Ovary (tissue), 9 donors: ENCODE results near the gene CABLES1. TPM values are rescaled to one million over a fixed set of nuclear protein-coding genes. Genes with fewer than 3 reads are reported as not detected.

Experiments
- DNase-seq, 5 donors: peaks; one replicate each; pipeline ENCODE4 v3.0.0-alpha.2; 2019 to 2020
- H3K27ac ChIP-seq, 2 donors: fragments of 200-600 bp; one replicate each; pipeline versions ENCODE4 v1.5.1 to v1.8.0; 2019 to 2022
- H3K27me3 ChIP-seq: fragments of 200-600 bp; one replicate; pipeline ENCODE4 v1.8.0; 2022
- H3K36me3 ChIP-seq: fragments of 200-600 bp; sonication (generic); one replicate; pipeline ENCODE4 v1.5.1; 2019
- H3K4me1 ChIP-seq: one replicate; pipeline ENCODE4 v1.8.1; 2013; ENCODE audit warnings: mild to moderate bottlenecking, moderate library complexity; ENCODE audit not compliant: insufficient read depth
- H3K4me3 ChIP-seq: fragments of 200-600 bp; sonication (generic); one replicate; pipeline ENCODE4 v1.5.1; 2017
- H3K9me3 ChIP-seq, 2 donors: fragments of 200-600 bp in 1 of 2; sonication (generic) in 1 of 2; one replicate each; pipeline versions ENCODE4 v1.5.1 to v1.8.1; 2013 to 2019; ENCODE audit warnings: mild to moderate bottlenecking in 1 of 2, moderate library complexity in 1 of 2
- EP300 ChIP-seq: sonication (generic); formaldehyde crosslinking; IDR thresholded peaks from one replicate; pipeline ENCODE4 v1.6.1; 2017; ENCODE audit warnings: antibody characterized with exemption
- POLR2A ChIP-seq: fragments of 450-650 bp; IDR thresholded peaks from one replicate; pipeline ENCODE4 v1.6.1; 2017; ENCODE audit warnings: antibody characterized with exemption, mild to moderate bottlenecking, moderate library complexity
- WGBS, 3 donors: extraction: QIAGEN DNeasy Blood & Tissue Kit in 1 of 3; methylation state at CpG; one replicate each; pipeline versions ENCODE4 v1.1.5 to v1.1.7; 2013 to 2017; 5-methylcytosine and 5-hydroxymethylcytosine counted together
- intact Hi-C, 4 donors: fragments of 100-400 bp; cut with DNase I; formaldehyde crosslinking; loops; one replicate each; pipeline versions ENCODE4 v1.11.0 to v1.15.1; 2022 to 2023
- polyA plus RNA-seq, 2 donors: library from polyadenylated mRNA; stranded (reverse); fragments of 200-250 nt in 1 of 2; fragments of 350-450 nt in 1 of 2; fragmentation: Illumina TruSeq in 1 of 2; extraction: RNeasy Lipid Tissue Mini Kit (QIAGEN cat#74804) in 1 of 2; gene quantifications; one replicate each; pipeline ENCODE4 v1.2.3, GENCODE V29; 2013 to 2014
- total RNA-seq, 7 donors: library from RNA; depleted of rRNA in 2 of 7; stranded (reverse); fragments of >200 nt in 2 of 7; fragmentation: NEBNext Ultra II Directional in 3 of 7; extraction: Animal tissue kit (Norgen Biotek cat#: 25700) in 3 of 7; gene quantifications; one replicate each; pipeline versions ENCODE4 v1.1.0 to v1.2.4, GENCODE V29; 2016 to 2023
- TF ChIP-seq, protein P1 (sequence below), 3 donors: fragments of 450-650 bp in 2 of 3; fragments of 200-600 bp in 1 of 3; IDR thresholded peaks; one replicate each; pipeline versions ENCODE4 v1.5.1 to v1.8.0; 2016 to 2022; ENCODE audit warnings: antibody characterized with exemption in 3 of 3, mild to moderate bottlenecking in 1 of 3
- donor health status: DM: no; HTN: no; CAD: no; lungs with moderate emphysema.
- donor health status: DM: no; HTN: no; CAD: no.
- donor health status: Bipolar disorder and iron deficiency.
- donor health status: DM: yes; HTN: yes; CAD: no.
- donor health status: DM: no; HTN: no; CAD: no.
- donor health status: DM: yes; HTN: yes; CAD: no.

Gene CABLES1
- total and polyA plus RNA-seq, 9 donors: 2.6 to 8.9 (median 5.3) TPM

GRCh38 chr18:23253630-23254029 is 118.3 kb downstream of the CABLES1 start:
- intact Hi-C loops: no loop called here
- DNase-seq: no peak
- Histone ChIP-seq H3K36me3 (no peaks in the 10 kb centered on the region), H3K27me3 (no peaks in the 10 kb centered on the region), H3K4me3 (no peak overlapping the region), H3K27ac (no peak overlapping the region), H3K9me3 (no peaks in the 10 kb centered on the region), H3K4me1 (no peaks in the 10 kb centered on the region)
- TF ChIP-seq, protein P1, sequence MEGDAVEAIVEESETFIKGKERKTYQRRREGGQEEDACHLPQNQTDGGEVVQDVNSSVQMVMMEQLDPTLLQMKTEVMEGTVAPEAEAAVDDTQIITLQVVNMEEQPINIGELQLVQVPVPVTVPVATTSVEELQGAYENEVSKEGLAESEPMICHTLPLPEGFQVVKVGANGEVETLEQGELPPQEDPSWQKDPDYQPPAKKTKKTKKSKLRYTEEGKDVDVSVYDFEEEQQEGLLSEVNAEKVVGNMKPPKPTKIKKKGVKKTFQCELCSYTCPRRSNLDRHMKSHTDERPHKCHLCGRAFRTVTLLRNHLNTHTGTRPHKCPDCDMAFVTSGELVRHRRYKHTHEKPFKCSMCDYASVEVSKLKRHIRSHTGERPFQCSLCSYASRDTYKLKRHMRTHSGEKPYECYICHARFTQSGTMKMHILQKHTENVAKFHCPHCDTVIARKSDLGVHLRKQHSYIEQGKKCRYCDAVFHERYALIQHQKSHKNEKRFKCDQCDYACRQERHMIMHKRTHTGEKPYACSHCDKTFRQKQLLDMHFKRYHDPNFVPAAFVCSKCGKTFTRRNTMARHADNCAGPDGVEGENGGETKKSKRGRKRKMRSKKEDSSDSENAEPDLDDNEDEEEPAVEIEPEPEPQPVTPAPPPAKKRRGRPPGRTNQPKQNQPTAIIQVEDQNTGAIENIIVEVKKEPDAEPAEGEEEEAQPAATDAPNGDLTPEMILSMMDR (IDR thresholded peaks at IDR 0.05): no peak
- TF ChIP-seq EP300 (no peak), POLR2A (no peak)
- 79 to 88% (median 83%) methylated on average over 12 of the region's 12 CpGs for WGBS, 3 donors

DNA sequence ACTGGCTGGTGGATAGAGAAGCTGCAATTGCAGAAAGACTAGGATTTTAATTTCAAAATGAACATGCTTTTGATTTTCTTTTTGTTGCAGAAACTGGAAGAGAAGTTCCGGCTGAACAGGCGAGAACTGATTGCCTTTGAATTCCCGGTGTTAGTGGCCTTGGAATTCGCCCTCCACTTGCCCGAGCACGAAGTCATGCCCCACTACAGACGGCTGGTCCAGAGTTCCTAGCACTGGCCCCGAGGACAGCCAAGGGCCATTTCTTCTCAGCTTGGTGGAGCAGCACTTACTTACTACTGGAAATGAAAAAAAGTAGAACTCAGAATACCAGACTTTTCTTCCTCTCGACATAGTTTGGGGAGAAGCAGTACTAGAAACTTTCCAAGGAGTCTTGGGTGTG is 121.9 kb downstream of the CABLES1 start:
- Histone ChIP-seq H3K4me3 (no peak overlapping the region), H3K4me1 (peaks cover 12% of the 10 kb centered on the region), H3K27me3 (no peaks in the 10 kb centered on the region), H3K27ac (no peak overlapping the region), H3K36me3 (no peaks in the 10 kb centered on the region), H3K9me3 (no peaks in the 10 kb centered on the region)
- DNase-seq: no peak
- no peak for TF ChIP-seq EP300
- TF ChIP-seq, protein P1 (IDR thresholded peaks at IDR 0.05): no peak
- TF ChIP-seq POLR2A: no peak
- WGBS, 3 donors: 74 to 83% (median 76%) methylated on average over 9 of the region's 9 CpGs
- intact Hi-C loops: no loop called here

- DNase-seq: no peak
- no peak overlapping the region for H3K4me3 ChIP-seq
- no peaks in the 10 kb centered on the region for H3K36me3 ChIP-seq
- H3K27me3 ChIP-seq: no peaks in the 10 kb centered on the region
- intact Hi-C loops: no loop called here
- H3K9me3 ChIP-seq: no peaks in the 10 kb centered on the region
- TF ChIP-seq POLR2A (no peak), EP300 (no peak)
- TF ChIP-seq, protein P1 (IDR thresholded peaks at IDR 0.05): no peak
- no peak overlapping the region for H3K27ac ChIP-seq
- 79 to 85% (median 83%) methylated on average over 25 of the region's 25 CpGs for WGBS, 3 donors
- peaks cover 12% of the 10 kb centered on the region for H3K4me1 ChIP-seq
Observed at GRCh38 chr18:23257686-23258565, 122.6 kb downstream of the CABLES1 start.

- WGBS, 3 donors: 46 to 64% (median 60%) methylated on average over 15 of the region's 15 CpGs
- intact Hi-C loops: no loop called here
- Histone ChIP-seq H3K27me3 (no peaks in the 10 kb centered on the region), H3K9me3 (no peaks in the 10 kb centered on the region), H3K4me3 (no peak overlapping the region), H3K36me3 (no peaks in the 10 kb centered on the region), H3K4me1 (peaks cover 12% of the 10 kb centered on the region), H3K27ac (peak overlapping the region in 1 of 2 donors; percentile 78)
- TF ChIP-seq EP300 (no peak), POLR2A (no peak)
- TF ChIP-seq, protein P1 (IDR thresholded peaks at IDR 0.05): no peak
- DNase-seq: no peak
Observed at GRCh38 chr18:23258566-23259469, 123.5 kb downstream of the CABLES1 start.
